SK-N-SH treated with all-trans-retinoic acid at 6 μM for 48 hours (cell line): ENCODE results near the gene TERB1.

Source experiments
- ATAC-seq: fragments of 200-7000 bp; cut with Tn5 transposase; 3 replicates; pipeline ENCODE4 v1.9.1; 2020; ENCODE audit warnings: mild to moderate bottlenecking, moderate library complexity
- CSDC2 ChIP-seq: fragments of 250-450 bp; sonication (Bioruptor Pico); IDR thresholded peaks from 2 replicates; pipeline ENCODE4 v1.5.0; 2020; ENCODE audit warnings: mild to moderate bottlenecking, moderate library complexity
- ISL1 ChIP-seq: fragments of 250-450 bp; sonication (Bioruptor Pico); IDR thresholded peaks from 2 replicates; pipeline ENCODE4 v2.1.2; 2022; ENCODE audit warnings: mild to moderate bottlenecking, moderate library complexity
- PPARA ChIP-seq: fragments of 250-450 bp; sonication (Bioruptor Pico); IDR thresholded peaks from 2 replicates; pipeline ENCODE4 v1.5.0; 2020; ENCODE audit warnings: mild to moderate bottlenecking, borderline replicate concordance
- RARB ChIP-seq: fragments of 250-450 bp; sonication (Bioruptor Pico); IDR thresholded peaks from 2 replicates; pipeline ENCODE4 v1.8.0; 2021; ENCODE audit warnings: mild to moderate bottlenecking, moderate library complexity
- SNAI2 ChIP-seq: fragments of 250-450 bp; sonication (Bioruptor Pico); IDR thresholded peaks from 2 replicates; pipeline ENCODE4 v1.5.0; 2020; ENCODE audit warnings: mild to moderate bottlenecking, moderate library complexity
- TCF4 ChIP-seq: fragments of 250-450 bp; sonication (Bioruptor Pico); IDR thresholded peaks from 2 replicates; pipeline ENCODE4 v1.8.0; 2021; ENCODE audit warnings: mild to moderate bottlenecking, moderate library complexity, borderline replicate concordance
- TOX ChIP-seq: fragments of 250-450 bp; sonication (Bioruptor Pico); IDR thresholded peaks from 2 replicates; pipeline ENCODE4 v1.8.0; 2021; ENCODE audit warnings: mild to moderate bottlenecking, moderate library complexity, borderline replicate concordance
- ZFP3 ChIP-seq: fragments of 250-450 bp; sonication (Bioruptor Pico); IDR thresholded peaks from 2 replicates; pipeline ENCODE4 v1.5.0; 2020; ENCODE audit warnings: mild to moderate bottlenecking, moderate library complexity
- ZFP30 ChIP-seq: fragments of 450-650 bp; formaldehyde crosslinking; IDR thresholded peaks from 2 replicates; pipeline ENCODE4 v1.5.0; 2022; ENCODE audit warnings: mild to moderate bottlenecking, moderate library complexity
- ZNF565 ChIP-seq: fragments of 450-650 bp; formaldehyde crosslinking; conservative IDR thresholded peaks from 2 replicates; pipeline ENCODE4 v1.5.0; 2020; ENCODE audit warnings: low read depth, mild to moderate bottlenecking, moderate library complexity
- ZNF8 ChIP-seq: fragments of 450-650 bp; formaldehyde crosslinking; IDR thresholded peaks from 2 replicates; pipeline ENCODE4 v1.5.0; 2020; ENCODE audit warnings: mild to moderate bottlenecking, moderate library complexity
- TF ChIP-seq, protein P1 (sequence below): fragments of 250-450 bp; sonication (Bioruptor Pico); IDR thresholded peaks from 2 replicates; pipeline ENCODE4 v1.8.0; 2020; ENCODE audit warnings: mild to moderate bottlenecking, moderate library complexity, borderline replicate concordance
- TF ChIP-seq, protein P2 (sequence below): fragments of 250-450 bp; sonication (Bioruptor Pico); IDR thresholded peaks from 2 replicates; pipeline ENCODE4 v1.5.1; 2021; ENCODE audit warnings: mild to moderate bottlenecking, moderate library complexity
- TF ChIP-seq, protein P3 (sequence below): fragments of 250-450 bp; sonication (Bioruptor Pico); IDR thresholded peaks from 2 replicates; pipeline ENCODE4 v1.8.0; 2021; ENCODE audit warnings: low read depth, mild to moderate bottlenecking, moderate library complexity, borderline replicate concordance
- TF ChIP-seq, protein P4 (sequence below): fragments of 250-450 bp; sonication (Bioruptor Pico); IDR thresholded peaks from 2 replicates; pipeline ENCODE4 v1.5.1; 2020; ENCODE audit warnings: low read depth, mild to moderate bottlenecking, moderate library complexity
- TF ChIP-seq, protein P5 (sequence below): fragments of 250-450 bp; sonication (Bioruptor Pico); IDR thresholded peaks from 2 replicates; pipeline ENCODE4 v1.5.0; 2020; ENCODE audit warnings: mild to moderate bottlenecking, moderate library complexity

The TERB1 gene

DNA sequence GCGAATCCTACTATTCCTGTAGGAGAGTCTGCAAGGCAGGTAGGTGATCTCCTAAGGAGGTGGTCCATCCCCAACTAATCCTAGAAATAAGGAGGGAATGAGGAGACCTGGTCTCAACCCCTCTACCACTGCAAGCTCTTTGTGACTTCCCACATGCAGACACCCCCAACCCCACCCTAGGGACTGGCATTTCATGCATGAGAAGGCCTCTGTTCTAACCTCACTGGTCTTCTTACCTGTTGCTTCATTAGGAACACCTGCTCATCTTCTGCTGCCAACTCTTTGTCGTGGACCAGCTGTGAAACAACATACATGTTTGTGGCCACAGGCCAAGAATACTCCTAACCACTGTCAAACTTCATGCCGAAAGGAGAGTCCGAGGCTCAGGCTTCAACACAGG lies 72.6 kb downstream of the TERB1 start (continued):
- no peak for TF ChIP-seq ISL1 (CRISPR knock-in tag)

DNA sequence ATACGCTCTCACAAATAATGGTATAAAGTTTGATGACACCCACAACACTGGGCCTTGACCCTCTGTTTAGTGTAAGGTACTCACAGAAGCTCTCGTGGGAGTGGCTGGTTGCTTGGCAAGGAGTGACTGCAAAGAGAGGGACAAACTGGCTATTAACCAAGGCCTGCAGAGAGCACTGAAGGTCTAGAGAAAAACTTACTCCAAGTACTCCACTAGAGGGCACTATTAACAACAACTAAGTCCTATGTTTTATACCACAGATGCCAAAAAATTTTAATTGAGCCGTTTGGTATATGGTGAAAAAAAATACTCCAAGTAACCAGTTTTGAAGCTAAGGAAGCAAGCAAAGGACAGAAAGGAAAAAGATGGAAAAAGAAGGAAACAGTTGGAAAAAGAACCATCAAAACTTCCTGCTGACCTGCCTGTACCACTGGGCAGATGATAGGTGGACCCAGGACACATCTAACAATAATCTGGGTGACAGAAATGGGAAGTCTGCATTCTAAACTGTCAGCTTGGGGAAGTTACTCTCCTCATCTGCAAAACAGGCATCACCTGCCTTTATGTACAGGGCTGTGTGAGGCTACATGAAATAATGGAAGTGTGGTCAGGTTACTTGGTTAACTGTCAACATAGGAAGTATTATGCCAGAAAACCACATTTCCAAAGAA lies 73.1 kb downstream of the TERB1 start:
- ATAC-seq = peak; percentile 93
- no peak for TF ChIP-seq ZFP30 (CRISPR knock-in tag)
- TF ChIP-seq, protein P1, sequence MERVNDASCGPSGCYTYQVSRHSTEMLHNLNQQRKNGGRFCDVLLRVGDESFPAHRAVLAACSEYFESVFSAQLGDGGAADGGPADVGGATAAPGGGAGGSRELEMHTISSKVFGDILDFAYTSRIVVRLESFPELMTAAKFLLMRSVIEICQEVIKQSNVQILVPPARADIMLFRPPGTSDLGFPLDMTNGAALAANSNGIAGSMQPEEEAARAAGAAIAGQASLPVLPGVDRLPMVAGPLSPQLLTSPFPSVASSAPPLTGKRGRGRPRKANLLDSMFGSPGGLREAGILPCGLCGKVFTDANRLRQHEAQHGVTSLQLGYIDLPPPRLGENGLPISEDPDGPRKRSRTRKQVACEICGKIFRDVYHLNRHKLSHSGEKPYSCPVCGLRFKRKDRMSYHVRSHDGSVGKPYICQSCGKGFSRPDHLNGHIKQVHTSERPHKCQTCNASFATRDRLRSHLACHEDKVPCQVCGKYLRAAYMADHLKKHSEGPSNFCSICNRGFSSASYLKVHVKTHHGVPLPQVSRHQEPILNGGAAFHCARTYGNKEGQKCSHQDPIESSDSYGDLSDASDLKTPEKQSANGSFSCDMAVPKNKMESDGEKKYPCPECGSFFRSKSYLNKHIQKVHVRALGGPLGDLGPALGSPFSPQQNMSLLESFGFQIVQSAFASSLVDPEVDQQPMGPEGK (CRISPR knock-in tag) = no peak
- TF ChIP-seq ZFP3 (CRISPR knock-in tag) = no peak
- TF ChIP-seq, protein P2, sequence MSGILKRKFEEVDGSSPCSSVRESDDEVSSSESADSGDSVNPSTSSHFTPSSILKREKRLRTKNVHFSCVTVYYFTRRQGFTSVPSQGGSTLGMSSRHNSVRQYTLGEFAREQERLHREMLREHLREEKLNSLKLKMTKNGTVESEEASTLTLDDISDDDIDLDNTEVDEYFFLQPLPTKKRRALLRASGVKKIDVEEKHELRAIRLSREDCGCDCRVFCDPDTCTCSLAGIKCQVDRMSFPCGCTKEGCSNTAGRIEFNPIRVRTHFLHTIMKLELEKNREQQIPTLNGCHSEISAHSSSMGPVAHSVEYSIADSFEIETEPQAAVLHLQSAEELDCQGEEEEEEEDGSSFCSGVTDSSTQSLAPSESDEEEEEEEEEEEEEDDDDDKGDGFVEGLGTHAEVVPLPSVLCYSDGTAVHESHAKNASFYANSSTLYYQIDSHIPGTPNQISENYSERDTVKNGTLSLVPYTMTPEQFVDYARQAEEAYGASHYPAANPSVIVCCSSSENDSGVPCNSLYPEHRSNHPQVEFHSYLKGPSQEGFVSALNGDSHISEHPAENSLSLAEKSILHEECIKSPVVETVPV = no peak
- no peak for TF ChIP-seq SNAI2 (CRISPR knock-in tag)
- TF ChIP-seq TCF4 (CRISPR knock-in tag) = no peak
- TF ChIP-seq ZNF8 (CRISPR knock-in tag) = no peak
- no peak for TF ChIP-seq PPARA (CRISPR knock-in tag)
- TF ChIP-seq, protein P3, sequence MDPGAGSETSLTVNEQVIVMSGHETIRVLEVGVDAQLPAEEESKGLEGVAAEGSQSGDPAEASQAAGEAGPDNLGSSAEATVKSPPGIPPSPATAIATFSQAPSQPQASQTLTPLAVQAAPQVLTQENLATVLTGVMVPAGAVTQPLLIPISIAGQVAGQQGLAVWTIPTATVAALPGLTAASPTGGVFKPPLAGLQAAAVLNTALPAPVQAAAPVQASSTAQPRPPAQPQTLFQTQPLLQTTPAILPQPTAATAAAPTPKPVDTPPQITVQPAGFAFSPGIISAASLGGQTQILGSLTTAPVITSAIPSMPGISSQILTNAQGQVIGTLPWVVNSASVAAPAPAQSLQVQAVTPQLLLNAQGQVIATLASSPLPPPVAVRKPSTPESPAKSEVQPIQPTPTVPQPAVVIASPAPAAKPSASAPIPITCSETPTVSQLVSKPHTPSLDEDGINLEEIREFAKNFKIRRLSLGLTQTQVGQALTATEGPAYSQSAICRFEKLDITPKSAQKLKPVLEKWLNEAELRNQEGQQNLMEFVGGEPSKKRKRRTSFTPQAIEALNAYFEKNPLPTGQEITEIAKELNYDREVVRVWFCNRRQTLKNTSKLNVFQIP (CRISPR knock-in tag) = no peak
- no peak for TF ChIP-seq ISL1 (CRISPR knock-in tag)
- no peak for TF ChIP-seq CSDC2 (CRISPR knock-in tag)
- TF ChIP-seq, protein P4, sequence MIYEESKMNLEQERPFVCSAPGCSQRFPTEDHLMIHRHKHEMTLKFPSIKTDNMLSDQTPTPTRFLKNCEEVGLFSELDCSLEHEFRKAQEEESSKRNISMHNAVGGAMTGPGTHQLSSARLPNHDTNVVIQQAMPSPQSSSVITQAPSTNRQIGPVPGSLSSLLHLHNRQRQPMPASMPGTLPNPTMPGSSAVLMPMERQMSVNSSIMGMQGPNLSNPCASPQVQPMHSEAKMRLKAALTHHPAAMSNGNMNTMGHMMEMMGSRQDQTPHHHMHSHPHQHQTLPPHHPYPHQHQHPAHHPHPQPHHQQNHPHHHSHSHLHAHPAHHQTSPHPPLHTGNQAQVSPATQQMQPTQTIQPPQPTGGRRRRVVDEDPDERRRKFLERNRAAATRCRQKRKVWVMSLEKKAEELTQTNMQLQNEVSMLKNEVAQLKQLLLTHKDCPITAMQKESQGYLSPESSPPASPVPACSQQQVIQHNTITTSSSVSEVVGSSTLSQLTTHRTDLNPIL = no peak
- TF ChIP-seq, protein P5, sequence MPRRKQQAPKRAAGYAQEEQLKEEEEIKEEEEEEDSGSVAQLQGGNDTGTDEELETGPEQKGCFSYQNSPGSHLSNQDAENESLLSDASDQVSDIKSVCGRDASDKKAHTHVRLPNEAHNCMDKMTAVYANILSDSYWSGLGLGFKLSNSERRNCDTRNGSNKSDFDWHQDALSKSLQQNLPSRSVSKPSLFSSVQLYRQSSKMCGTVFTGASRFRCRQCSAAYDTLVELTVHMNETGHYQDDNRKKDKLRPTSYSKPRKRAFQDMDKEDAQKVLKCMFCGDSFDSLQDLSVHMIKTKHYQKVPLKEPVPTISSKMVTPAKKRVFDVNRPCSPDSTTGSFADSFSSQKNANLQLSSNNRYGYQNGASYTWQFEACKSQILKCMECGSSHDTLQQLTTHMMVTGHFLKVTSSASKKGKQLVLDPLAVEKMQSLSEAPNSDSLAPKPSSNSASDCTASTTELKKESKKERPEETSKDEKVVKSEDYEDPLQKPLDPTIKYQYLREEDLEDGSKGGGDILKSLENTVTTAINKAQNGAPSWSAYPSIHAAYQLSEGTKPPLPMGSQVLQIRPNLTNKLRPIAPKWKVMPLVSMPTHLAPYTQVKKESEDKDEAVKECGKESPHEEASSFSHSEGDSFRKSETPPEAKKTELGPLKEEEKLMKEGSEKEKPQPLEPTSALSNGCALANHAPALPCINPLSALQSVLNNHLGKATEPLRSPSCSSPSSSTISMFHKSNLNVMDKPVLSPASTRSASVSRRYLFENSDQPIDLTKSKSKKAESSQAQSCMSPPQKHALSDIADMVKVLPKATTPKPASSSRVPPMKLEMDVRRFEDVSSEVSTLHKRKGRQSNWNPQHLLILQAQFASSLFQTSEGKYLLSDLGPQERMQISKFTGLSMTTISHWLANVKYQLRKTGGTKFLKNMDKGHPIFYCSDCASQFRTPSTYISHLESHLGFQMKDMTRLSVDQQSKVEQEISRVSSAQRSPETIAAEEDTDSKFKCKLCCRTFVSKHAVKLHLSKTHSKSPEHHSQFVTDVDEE (CRISPR knock-in tag) = no peak
- TF ChIP-seq RARB = no peak
- no peak for TF ChIP-seq TOX (CRISPR knock-in tag)
- no peak for TF ChIP-seq ZNF565
- TF ChIP-seq, all 23 proteins: peak for 0

DNA sequence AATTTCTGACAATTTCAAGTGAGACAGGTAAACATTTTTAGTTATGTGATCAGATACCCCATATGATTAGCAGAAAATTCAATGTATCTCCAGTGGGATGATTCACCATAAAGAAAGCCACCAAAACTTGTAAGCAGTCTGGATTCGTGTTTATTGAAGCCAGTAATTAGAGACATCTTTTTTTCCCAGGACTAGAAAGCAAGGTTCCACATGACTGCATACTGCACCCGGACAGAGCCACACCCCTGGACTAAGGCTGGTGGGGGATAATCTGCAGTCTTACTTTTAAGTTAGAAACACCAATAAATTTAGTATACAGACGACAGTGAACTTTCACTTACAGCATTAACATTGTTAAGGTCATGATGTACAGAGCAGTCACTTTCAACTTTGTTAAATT lies 80.6 kb downstream of the TERB1 start:
- no peak for TF ChIP-seq ZFP30 (CRISPR knock-in tag)
- TF ChIP-seq PPARA (CRISPR knock-in tag) = no peak
- ATAC-seq = no peak

DNA sequence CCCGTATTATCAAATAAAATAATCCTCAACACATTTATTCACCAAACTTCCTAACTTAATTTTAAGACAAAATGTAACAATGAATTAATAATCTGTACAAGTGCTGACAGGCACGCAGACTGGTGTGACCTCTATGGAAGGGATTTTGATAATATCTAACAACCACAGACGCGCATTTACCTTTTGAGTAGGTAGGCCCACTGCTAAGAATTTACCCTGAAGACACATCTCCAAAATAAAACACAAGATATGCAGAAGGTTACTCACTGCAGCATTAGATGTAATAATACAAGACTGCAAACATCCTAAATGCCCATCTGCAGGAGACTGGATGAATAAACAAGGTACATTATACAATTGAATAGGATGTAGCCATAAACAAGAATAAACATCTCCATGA lies 82.1 kb downstream of the TERB1 start:
- TF ChIP-seq, protein P5 (CRISPR knock-in tag) = no peak
- no peak for TF ChIP-seq ISL1 (CRISPR knock-in tag)
- no peak for ATAC-seq
